ENCODE results near the gene HMX3.

The HMX3 gene

GRCh38 chr10:123135415-123136141, at the start of gene HMX3:
Gene HMX3 (plus strand): TSS chr10:123135970. CDS start chr10:123136051, 81 bp downstream.
- DNase-seq: peak; percentile 48

GRCh38 chr10:123086281-123086680, 49.5 kb upstream of the HMX3 start:
- no peak for DNase-seq

- no peak for DNase-seq
Measured at GRCh38 chr10:123087348-123087747, 48.4 kb upstream of the HMX3 start.

- no peak for DNase-seq
Measured at GRCh38 chr10:123087786-123088185, 48.0 kb upstream of the HMX3 start.

GRCh38 chr10:123092635-123093414, 42.9 kb upstream of the HMX3 start:
- DNase-seq: no peak

GRCh38 chr10:123093489-123093888, 42.3 kb upstream of the HMX3 start:
- DNase-seq: no peak

GRCh38 chr10:123096452-123096851, 39.3 kb upstream of the HMX3 start:
- DNase-seq: no peak

GRCh38 chr10:123097039-123097438, 38.7 kb upstream of the HMX3 start:
- DNase-seq: no peak

- DNase-seq: no peak
Measured at GRCh38 chr10:123100030-123100762, 35.6 kb upstream of the HMX3 start.

GRCh38 chr10:123101872-123102271, 33.9 kb upstream of the HMX3 start:
- no peak for DNase-seq

- DNase-seq: no peak
Measured at GRCh38 chr10:123102673-123103072, 33.1 kb upstream of the HMX3 start.

GRCh38 chr10:123103944-123104343, 31.8 kb upstream of the HMX3 start:
- no peak for DNase-seq

GRCh38 chr10:123109466-123109865, 26.3 kb upstream of the HMX3 start:
- DNase-seq: no peak

GRCh38 chr10:123117644-123118417, 17.9 kb upstream of the HMX3 start:
- DNase-seq: no peak

- no peak for DNase-seq
Measured at GRCh38 chr10:123119081-123119480, 16.7 kb upstream of the HMX3 start.

GRCh38 chr10:123126246-123126645, 9.5 kb upstream of the HMX3 start:
- DNase-seq: no peak

GRCh38 chr10:123129618-123130271, 6.0 kb upstream of the HMX3 start:
- peak; percentile 80 for DNase-seq

GRCh38 chr10:123132576-123133477, 2.9 kb upstream of the HMX3 start:
- DNase-seq: peak; percentile 88

GRCh38 chr10:123133541-123134342, 2.0 kb upstream of the HMX3 start:
- no peak for DNase-seq

- no peak for DNase-seq
Measured at GRCh38 chr10:123134343-123134914, 1.3 kb upstream of the HMX3 start.
